T-helper 2 cell treated with Interferon-gamma antibody and Interleukin-4, amounts not matched to agents 5 μg/mL and 100 μg/mL, for 36 hours (primary cell): ENCODE data around the gene HELT.
A peak's percentile ranks its signal among the peaks of the same experiment; 100 is the strongest.
"Not testable (repeated sequence)": the region's sequence is repeated elsewhere in the genome, so short reads cannot be mapped to it uniquely, and the experiment has no call there.

Source experiments
- DNase-seq: peaks from one replicate; pipeline ENCODE4 v3.0.0; 2021; ENCODE audit warnings: low spot score
- H3K27ac Mint-ChIP-seq: one replicate; pipeline ENCODE4 v1.8.0; 2021; ENCODE audit warnings: mild to moderate bottlenecking, mixed read lengths
- H3K27me3 Mint-ChIP-seq: one replicate; pipeline ENCODE4 v1.8.0; 2021; ENCODE audit warnings: low read depth, mixed read lengths
- H3K36me3 Mint-ChIP-seq: one replicate; pipeline ENCODE4 v1.8.0; 2021; ENCODE audit warnings: low read depth, mixed read lengths
- H3K4me1 Mint-ChIP-seq: one replicate; pipeline ENCODE4 v1.8.0; 2021; ENCODE audit warnings: low read depth, mixed read lengths
- H3K4me3 Mint-ChIP-seq: one replicate; pipeline ENCODE4 v1.8.0; 2022; ENCODE audit warnings: mild to moderate bottlenecking, moderate library complexity, mixed read lengths
- H3K9me3 Mint-ChIP-seq: one replicate; pipeline ENCODE4 v1.8.0; 2021; ENCODE audit warnings: mixed read lengths

HELT gene

DNA sequence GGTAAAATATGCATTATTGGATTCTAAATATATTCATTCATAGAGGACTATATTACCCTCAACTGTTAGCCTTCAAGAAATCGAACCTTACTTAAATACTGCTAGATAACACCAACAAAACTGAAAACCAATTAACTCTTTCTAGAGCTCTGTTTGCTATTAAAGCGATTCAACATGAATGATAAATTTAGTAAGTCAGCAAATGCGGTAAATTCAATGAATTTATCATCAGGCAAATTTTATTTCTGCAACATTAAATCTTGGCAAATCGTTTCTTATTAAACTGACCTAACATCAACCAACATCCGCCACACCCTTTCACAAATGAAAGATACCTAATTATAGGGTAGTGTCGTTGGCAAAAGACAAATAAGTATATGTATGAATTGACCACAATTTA, 26.4 kb upstream of the HELT start:
- no peak overlapping the region for H3K27ac Mint-ChIP-seq
- no peaks in the 10 kb centered on the region for H3K27me3 Mint-ChIP-seq
- H3K36me3 Mint-ChIP-seq = no peaks in the 10 kb centered on the region
- H3K4me3 Mint-ChIP-seq = no peak overlapping the region
- DNase-seq = no peak
- H3K9me3 Mint-ChIP-seq = no peaks in the 10 kb centered on the region
- H3K4me1 Mint-ChIP-seq = no peaks in the 10 kb centered on the region

DNA sequence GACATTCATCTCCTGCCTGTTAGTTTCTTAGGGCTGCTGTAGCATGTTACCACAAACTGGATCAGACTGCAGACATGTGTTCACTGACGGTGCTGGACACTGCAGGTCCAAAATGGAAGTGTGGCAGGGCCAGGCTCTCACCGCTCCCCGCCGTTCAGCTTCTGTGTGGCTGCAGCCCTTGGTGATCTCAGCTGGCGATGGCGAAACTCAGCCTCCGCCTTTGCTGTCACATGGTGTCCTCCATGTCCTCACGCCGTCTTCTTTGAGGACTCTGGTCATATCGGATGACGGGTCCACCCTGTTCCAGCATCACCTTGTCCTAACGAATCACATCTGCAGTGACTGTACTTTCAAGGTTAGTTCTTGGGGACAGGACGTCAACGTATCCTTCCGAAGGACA, 25.9 kb upstream of the HELT start:
- Mint-ChIP-seq H3K9me3 (no peaks in the 10 kb centered on the region), H3K27me3 (no peaks in the 10 kb centered on the region), H3K4me1 (no peaks in the 10 kb centered on the region), H3K36me3 (no peaks in the 10 kb centered on the region), H3K27ac (no peak overlapping the region), H3K4me3 (no peak overlapping the region)
- DNase-seq = no peak

DNA sequence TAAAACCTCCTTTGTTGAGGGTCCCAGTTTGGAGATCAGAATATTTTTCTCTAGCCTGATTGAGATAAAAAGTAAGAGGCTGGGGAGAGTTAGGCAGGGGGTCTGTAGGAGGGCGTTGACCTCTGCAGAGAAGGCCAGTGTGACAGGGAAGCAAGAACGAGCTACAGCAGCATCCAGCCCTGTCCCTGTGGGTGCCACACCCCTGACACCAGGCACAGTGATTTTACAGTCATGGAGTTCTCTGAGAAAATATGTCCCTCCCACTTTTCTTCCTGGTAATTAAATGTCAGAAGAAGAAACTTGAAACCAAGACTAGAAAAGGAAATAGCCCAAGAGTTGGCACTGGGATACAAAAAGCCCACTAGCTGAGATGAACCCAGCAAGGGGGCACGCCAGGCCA, 25.0 kb upstream of the HELT start:
- H3K9me3 Mint-ChIP-seq = no peaks in the 10 kb centered on the region
- no peaks in the 10 kb centered on the region for H3K4me1 Mint-ChIP-seq
- no peak overlapping the region for H3K27ac Mint-ChIP-seq
- no peaks in the 10 kb centered on the region for H3K27me3 Mint-ChIP-seq
- no peaks in the 10 kb centered on the region for H3K36me3 Mint-ChIP-seq
- no peak overlapping the region for H3K4me3 Mint-ChIP-seq
- no peak for DNase-seq

DNA sequence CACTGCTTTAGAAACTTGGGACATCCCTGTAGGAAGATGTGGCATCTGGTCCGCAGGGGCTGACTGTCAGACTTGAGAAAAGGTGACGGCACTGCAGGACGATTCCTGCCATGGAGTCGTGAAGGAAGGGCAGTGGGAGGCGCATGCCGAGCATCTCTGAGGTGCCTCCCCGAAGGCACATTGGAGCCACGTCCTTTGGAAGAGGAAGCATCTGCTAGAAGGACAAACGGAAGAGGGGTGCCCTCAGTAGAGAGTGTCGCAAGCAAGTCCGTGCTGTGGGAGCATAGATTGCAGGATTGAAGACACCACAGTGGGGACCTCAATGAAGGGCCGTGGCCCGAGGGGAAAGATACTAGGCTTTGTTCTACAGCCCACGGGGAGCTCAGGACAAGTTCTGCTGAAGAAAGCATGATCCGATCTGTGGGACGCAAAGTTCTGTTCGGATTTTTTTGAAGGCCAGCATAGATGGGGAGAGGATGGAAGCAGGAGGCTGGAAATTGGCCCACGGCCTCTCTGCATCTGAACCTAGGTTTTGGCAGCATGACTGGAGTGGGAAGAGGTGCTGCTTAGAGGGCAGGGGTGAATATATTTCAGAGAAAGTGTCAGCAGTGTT, 24.2 kb upstream of the HELT start:
- no peaks in the 10 kb centered on the region for H3K36me3 Mint-ChIP-seq
- H3K4me3 Mint-ChIP-seq = no peak overlapping the region
- H3K9me3 Mint-ChIP-seq = no peaks in the 10 kb centered on the region
- H3K27me3 Mint-ChIP-seq = no peaks in the 10 kb centered on the region
- H3K4me1 Mint-ChIP-seq = no peaks in the 10 kb centered on the region
- no peak for DNase-seq
- no peak overlapping the region for H3K27ac Mint-ChIP-seq

DNA sequence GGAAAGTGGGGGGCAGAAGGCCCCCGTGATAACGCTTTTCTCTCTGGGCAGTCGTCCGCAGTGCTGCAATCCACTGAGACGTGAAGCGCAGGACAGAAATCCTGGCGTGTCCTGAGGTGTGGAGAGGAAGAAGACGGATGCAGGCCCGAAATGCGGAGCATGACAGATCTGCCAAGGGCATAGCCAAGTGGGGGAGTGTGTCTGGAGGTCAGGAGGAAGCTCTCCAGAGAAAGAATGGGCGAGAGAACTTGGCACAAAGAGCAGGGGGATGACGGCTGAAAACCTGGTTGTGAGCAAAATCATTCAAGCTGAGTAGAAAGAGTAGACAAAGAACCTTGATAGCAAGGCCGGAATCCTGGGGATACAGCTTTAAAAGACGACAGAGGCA, 23.7 kb upstream of the HELT start:
- H3K4me3 Mint-ChIP-seq = no peak overlapping the region
- no peak for DNase-seq
- H3K27me3 Mint-ChIP-seq = no peaks in the 10 kb centered on the region
- no peak overlapping the region for H3K27ac Mint-ChIP-seq
- no peaks in the 10 kb centered on the region for H3K4me1 Mint-ChIP-seq
- H3K9me3 Mint-ChIP-seq = no peaks in the 10 kb centered on the region
- no peaks in the 10 kb centered on the region for H3K36me3 Mint-ChIP-seq

DNA sequence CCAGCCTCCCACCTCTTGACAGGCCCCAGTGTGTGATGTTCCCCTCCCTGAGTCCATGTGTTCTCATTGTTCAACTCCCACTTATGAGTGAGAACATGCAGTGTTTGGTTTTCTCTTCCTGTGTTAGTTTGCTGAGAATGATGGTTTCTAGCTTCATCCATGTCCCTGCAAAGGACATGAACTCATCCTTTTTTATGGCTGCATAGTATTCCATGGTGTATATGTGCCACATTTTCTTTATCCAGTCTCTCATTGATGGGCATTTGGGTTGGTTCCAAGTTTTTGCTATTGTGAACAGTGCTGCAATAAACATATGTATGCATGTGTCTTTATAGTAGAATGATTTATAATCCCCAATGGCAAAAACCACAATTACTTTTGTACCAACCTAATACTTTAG, 20.6 kb upstream of the HELT start:
- DNase-seq, H3K27ac Mint-ChIP-seq, H3K27me3 Mint-ChIP-seq, H3K9me3 Mint-ChIP-seq, H3K4me1 Mint-ChIP-seq, H3K4me3 Mint-ChIP-seq, H3K36me3 Mint-ChIP-seq: not testable (repeated sequence)

DNA sequence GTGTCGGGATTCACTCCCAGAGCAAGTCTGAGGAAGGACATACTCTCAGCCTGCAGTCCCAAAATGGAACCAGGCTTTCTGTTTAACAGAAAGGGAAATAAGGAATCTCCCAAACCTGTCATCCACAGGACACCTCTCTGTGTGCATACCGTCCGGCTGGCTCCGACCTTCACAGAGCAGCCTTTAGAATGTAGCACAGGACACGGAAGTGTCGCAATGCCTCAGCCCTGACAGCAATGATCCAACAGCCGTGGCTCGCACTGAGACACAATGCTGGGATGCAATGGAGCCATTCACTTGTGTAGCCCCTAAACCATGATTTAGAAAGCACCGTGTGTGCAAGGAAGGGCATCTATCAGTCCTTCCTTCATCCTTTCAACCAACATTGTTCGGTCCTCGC, 15.5 kb upstream of the HELT start:
- Mint-ChIP-seq H3K27me3 (peaks cover 28% of the 10 kb centered on the region), H3K4me3 (no peak overlapping the region), H3K27ac (no peak overlapping the region), H3K36me3 (no peaks in the 10 kb centered on the region), H3K9me3 (no peaks in the 10 kb centered on the region), H3K4me1 (peaks cover 6% of the 10 kb centered on the region)
- DNase-seq = no peak

DNA sequence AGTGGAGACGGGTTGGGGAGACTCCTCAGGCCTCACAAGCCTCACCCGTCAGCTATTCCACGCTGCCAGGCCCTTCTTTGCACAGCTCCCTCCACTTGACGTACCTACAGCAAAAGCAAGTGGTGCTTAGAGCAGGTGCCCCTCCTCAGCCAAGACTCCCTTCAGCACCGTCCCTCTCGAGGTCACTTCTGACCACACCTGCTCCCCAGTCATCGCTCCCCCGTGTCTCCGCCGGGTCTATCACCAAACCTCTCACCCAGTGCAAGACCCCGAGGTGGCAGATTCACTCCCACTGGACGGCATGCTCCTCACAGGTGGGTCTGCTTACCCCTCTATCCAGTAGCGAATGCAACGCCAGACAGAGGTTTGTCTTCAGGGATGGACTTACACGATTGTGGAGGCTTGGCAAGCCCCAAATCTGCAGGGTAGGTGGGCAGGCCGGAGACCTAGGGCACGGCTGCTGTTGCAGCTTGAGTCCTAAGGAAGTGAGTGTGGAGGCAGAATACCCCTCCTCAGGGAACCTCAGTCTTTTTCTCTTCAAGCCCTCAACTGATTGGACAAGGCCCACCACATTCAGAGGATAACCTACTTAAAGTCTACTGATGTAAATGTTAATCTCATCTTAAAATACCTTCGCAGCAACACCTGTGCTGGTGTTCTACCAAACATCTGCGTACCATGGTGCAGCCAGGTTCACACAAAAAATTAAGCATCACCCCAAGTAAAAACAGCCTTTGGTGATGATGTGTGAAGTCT, 14.5 kb upstream of the HELT start:
- no peaks in the 10 kb centered on the region for H3K9me3 Mint-ChIP-seq
- DNase-seq = no peak
- H3K4me1 Mint-ChIP-seq = peaks cover 6% of the 10 kb centered on the region
- H3K4me3 Mint-ChIP-seq = no peak overlapping the region
- peaks cover 30% of the 10 kb centered on the region for H3K27me3 Mint-ChIP-seq
- no peak overlapping the region for H3K27ac Mint-ChIP-seq
- H3K36me3 Mint-ChIP-seq = no peaks in the 10 kb centered on the region

DNA sequence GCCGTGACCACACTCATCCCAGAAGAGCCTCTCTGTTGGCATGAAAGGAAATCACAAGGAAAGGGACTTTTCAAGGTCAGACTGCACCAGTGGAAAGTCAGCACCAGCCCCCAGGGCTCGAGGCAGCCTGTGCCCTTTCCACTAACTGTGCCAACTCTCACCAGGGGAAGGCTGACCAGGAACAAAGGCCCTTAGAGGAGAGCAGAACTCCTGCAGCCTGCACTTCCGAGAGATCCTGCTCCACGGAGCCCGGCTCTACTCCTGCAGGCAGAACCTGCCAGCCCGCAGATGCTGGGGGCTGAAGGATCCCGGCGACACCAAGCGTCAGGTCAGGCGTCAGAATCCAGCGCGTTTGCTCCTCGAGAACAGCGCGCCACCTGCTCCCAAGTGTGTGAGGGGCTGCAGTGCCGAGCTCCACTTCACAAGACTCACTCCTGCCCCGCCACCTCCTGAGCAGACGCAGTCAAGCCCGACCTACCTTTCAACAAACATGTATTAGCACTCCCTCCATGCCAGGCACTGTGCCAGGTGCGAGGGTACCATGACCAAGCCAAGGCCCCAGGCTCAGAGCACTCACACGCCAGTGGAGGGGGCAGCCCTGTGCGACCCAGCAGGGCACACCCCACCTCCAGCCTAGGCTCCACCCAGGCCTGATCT, 13.6 kb upstream of the HELT start:
- no peak for DNase-seq
- H3K27me3 Mint-ChIP-seq = peaks cover 39% of the 10 kb centered on the region
- peaks cover 6% of the 10 kb centered on the region for H3K4me1 Mint-ChIP-seq
- H3K27ac Mint-ChIP-seq = no peak overlapping the region
- H3K36me3 Mint-ChIP-seq = no peaks in the 10 kb centered on the region
- H3K9me3 Mint-ChIP-seq = no peaks in the 10 kb centered on the region
- H3K4me3 Mint-ChIP-seq = no peak overlapping the region

DNA sequence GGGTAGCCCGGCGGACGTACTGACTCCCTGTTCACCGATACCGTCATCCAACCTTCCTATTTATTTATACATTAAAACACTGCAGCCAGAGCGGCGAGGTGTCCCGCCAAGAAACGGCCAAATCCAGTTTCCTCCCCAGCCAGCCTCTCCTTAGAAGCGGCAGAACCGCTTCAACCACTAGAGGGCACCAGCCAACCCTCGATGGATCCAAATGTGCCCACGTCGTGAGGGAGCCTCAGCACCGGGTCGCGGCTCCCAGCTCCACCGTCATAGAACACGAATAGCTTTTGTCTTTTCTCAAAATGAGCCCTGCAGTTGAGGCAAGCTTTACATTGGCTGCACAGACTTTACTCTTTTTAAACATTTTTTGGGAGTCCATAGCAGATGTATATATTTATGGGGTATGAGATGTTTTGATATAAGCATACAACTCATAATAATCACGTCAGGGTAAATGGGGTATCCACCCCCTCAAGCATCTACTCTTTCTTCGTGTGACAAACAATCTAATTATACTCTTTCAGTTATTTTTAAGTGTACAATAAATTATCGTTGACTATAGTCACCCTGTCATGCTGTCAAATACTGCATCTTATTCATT, 13.0 kb upstream of the HELT start:
- Mint-ChIP-seq H3K27me3 (peaks cover 41% of the 10 kb centered on the region), H3K4me3 (peak overlapping the region; percentile 35), H3K27ac (no peak overlapping the region), H3K36me3 (no peaks in the 10 kb centered on the region), H3K4me1 (peaks cover 6% of the 10 kb centered on the region), H3K9me3 (no peaks in the 10 kb centered on the region)
- DNase-seq = peak; percentile 71

DNA sequence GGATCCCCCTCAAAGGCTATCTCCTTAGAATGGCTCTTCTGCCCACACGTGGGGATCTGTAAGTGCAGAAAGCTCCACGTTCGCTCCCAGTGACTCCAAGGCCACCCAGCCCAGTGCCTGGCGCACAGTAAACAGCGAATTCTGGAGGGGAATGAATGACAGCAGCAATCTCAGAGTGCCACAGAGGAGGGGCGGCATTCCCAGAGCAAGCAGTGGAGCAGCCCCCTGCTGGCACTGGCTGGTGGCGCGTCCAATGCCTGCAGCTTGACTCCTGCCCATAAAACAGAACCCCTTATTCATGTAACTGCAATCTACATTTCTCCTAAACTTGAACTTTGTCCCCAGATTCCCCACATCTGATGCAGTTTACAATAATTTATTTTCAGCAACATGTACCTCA, 6.9 kb upstream of the HELT start:
- no peaks in the 10 kb centered on the region for H3K36me3 Mint-ChIP-seq
- H3K9me3 Mint-ChIP-seq = no peaks in the 10 kb centered on the region
- H3K4me1 Mint-ChIP-seq = no peaks in the 10 kb centered on the region
- H3K27me3 Mint-ChIP-seq = peaks cover 74% of the 10 kb centered on the region
- DNase-seq = no peak
- H3K27ac Mint-ChIP-seq = no peak overlapping the region
- no peak overlapping the region for H3K4me3 Mint-ChIP-seq

DNA sequence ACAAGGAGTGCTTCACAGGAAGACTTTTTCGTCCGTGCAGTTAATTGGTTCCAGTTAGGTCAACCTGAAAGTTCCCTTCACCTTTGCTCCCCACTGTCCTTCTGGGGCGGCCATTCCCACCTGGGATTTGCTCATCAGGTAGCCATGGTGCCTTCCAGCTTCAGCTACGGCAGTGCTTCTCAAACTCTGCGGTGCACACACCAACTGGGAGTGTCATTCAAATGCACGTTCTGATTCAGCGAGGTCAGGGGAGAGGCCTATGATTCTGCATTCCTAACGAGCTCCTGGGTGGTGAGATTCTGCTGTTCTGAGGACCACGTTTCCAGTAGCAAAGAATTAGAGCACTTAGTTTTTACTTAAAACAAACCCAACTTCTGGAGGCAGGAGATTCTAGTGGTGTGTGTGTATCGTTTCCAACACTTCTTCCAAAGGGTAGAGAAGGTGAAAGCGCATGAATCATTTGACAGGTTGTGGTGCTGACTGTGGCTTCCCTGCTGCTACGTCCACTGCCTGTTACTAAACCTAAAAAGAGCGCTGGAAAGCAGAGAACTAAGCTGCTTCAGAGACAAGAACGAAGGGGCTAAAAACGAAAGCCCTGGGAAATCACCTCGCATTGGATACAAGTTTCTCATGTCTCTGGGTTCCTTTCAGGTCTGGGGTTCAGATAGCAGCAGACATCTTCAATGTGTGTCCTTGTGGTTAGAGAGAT, 4.7 kb upstream of the HELT start:
- H3K27ac Mint-ChIP-seq = no peak overlapping the region
- H3K36me3 Mint-ChIP-seq = no peaks in the 10 kb centered on the region
- H3K4me1 Mint-ChIP-seq = no peaks in the 10 kb centered on the region
- no peak overlapping the region for H3K4me3 Mint-ChIP-seq
- DNase-seq = no peak
- H3K27me3 Mint-ChIP-seq = peaks cover 82% of the 10 kb centered on the region
- no peaks in the 10 kb centered on the region for H3K9me3 Mint-ChIP-seq

DNA sequence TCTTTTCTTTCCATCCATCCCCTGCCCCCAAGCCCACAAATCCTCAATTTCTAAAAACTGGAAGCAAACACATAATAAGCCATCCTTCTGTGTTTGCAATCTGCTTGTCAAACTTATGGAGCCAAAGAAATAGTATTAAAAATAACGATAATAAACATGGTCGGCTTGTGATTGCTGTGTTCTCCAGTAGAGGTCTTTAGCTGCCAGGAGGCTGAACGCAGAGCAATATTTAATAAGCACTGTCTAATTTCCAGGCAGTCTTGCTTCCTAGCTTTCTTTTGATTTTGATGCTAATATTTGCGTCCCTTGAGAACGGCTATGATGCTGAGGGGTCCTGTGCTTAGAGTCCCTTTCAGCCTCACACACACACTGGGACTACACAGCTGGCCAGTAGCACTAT, 3.2 kb upstream of the HELT start:
- peaks cover 80% of the 10 kb centered on the region for H3K27me3 Mint-ChIP-seq
- no peak for DNase-seq
- no peaks in the 10 kb centered on the region for H3K9me3 Mint-ChIP-seq
- H3K4me3 Mint-ChIP-seq = no peak overlapping the region
- no peaks in the 10 kb centered on the region for H3K36me3 Mint-ChIP-seq
- no peak overlapping the region for H3K27ac Mint-ChIP-seq
- no peaks in the 10 kb centered on the region for H3K4me1 Mint-ChIP-seq
